ENCODE measurements around the gene FAM98B. TPM values are rescaled to one million over a fixed set of nuclear protein-coding genes. Genes with fewer than 3 reads are reported as not detected.

The FAM98B gene
- total and polyA plus RNA-seq, 2 of the 13 experiments (the other 11 are each of a cell fraction or from before 2014, with no cell fraction given) = 3.7 to 4.7 TPM

DNA sequence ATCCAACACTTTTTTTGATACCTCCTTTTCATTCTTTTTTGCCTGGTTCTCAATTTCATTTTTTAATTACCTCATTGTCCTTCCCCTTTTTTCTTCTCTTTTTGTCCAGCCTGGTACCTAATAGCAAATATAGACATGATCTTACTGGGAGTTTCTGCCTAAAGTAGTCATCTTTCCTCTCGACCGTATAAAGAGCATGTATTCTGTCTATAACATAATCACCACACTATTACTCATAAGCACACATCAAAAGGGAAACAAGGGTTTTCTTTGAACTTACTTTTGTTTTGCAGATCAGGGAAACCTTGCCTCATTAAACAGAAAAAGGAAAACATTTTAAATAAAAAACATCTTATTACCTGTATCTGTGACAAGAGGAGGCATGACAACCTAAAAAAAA is 33.0 kb downstream of the FAM98B start (continued):
- TF ChIP-seq NFE2 (CRISPR knock-in tag; IDR thresholded peaks at IDR 0.05) (no peak), SALL2 (CRISPR knock-in tag; IDR thresholded peaks at IDR 0.05) (no peak), CEBPG (CRISPR knock-in tag; IDR thresholded peaks at IDR 0.05) (no peak), ZNF775 (CRISPR knock-in tag; IDR thresholded peaks at IDR 0.05; ENCODE audit: borderline replicate concordance) (no peak)
- TF ChIP-seq, protein P1, sequence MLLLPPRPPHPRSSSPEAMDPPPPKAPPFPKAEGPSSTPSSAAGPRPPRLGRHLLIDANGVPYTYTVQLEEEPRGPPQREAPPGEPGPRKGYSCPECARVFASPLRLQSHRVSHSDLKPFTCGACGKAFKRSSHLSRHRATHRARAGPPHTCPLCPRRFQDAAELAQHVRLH (CRISPR knock-in tag; IDR thresholded peaks at IDR 0.05; ENCODE audit: borderline replicate concordance, low read depth) = no peak

DNA sequence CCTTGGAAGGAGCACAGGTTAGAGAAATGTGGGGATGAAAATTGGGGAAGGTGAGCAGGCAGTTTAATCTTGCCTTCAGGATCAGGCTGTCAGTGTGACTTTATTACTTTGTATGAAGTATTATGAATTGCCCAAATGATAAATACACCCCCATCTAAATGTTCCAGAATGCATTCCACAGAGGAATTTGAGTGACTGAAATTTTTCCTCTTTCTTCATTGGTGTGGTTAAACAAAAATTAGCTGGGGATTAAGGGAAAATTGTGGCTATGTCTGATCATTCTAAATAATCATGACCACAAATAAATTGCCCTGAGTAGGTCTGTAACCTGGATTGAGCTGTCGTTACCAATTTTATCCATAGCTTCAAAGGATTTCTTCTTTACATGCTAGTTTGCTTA is 33.5 kb downstream of the FAM98B start:
- Histone ChIP-seq H3K27ac (ENCODE audit: extremely low read length, insufficient read depth, low read length) (no peak overlapping the region), H3K4me1 (ENCODE audit: insufficient read depth, low read length) (no peaks in the 10 kb centered on the region), H4K20me1 (ENCODE audit: insufficient read depth, low read length) (no peaks in the 10 kb centered on the region), H3K36me3 (replicated peaks in 1 of 2; ENCODE audit: control insufficient read depth in 1 of 2, insufficient read depth in 2 of 2, low read length in 2 of 2) (no peaks in the 10 kb centered on the region; a peak in 1 of 5 replicates), H3K9ac (ENCODE audit: insufficient read depth, low read depth, low read length) (no peak overlapping the region), H2AFZ (ENCODE audit: low read length) (no peak overlapping the region), H3K4me3 (replicated peaks in 1 of 3; ENCODE audit: insufficient read depth in 1 of 3, low read depth in 2 of 3, low read length in 3 of 3) (no peak overlapping the region), H3K27me3 (ENCODE audit: control insufficient read depth in 1 of 2, insufficient read depth in 2 of 2, low read length in 2 of 2) (no peaks in the 10 kb centered on the region), H3K4me2 (ENCODE audit: low read depth, low read length) (no peak overlapping the region), H3K79me2 (ENCODE audit: insufficient read depth, low read length) (no peaks in the 10 kb centered on the region), H3K9me3 (ENCODE audit: low read length) (no peaks in the 10 kb centered on the region)
- ChIA-PET CTCF (ENCODE audit: low intra/inter-chr PET ratio, low total read pairs) (no interaction called here), POLR2A (no interaction called here)
- FAIRE-seq = no peak
- ATAC-seq = no peak
- in situ Hi-C loops (cut with HindIII; ENCODE audit: extremely low pct_ligation_motif_present, low pct_unique_long_range_greater_than_20kb) (no loop called here), intact Hi-C loops (cut with micrococcal nuclease; ENCODE audit: unreplicated experiment) (no loop called here)
- WGBS (ENCODE audit: low lambda C conversion rate) = 94% methylated on average over 1 of the region's 1 CpG
- BruUV-seq (replicated peaks) = no TSS peak
- TF ChIP-seq HOXA3 (CRISPR knock-in tag; IDR thresholded peaks at IDR 0.05) (no peak), ZNF20 (CRISPR knock-in tag; IDR thresholded peaks at IDR 0.05) (no peak), RELA (CRISPR knock-in tag; IDR thresholded peaks at IDR 0.05) (no peak), HNRNPUL1 (IDR thresholded peaks at IDR 0.05; ENCODE audit: low read depth, low read length) (no peak), AGO1 (IDR thresholded peaks at IDR 0.05; ENCODE audit: low read depth, low read length, poor library complexity, severe bottlenecking) (no peak), DR1 (CRISPR knock-in tag; IDR thresholded peaks at IDR 0.05) (no peak), ZNF354B (CRISPR knock-in tag; IDR thresholded peaks at IDR 0.05) (no peak), ZNF607 (CRISPR knock-in tag; IDR thresholded peaks at IDR 0.05; ENCODE audit: borderline replicate concordance) (no peak), NR2F6 (IDR thresholded peaks at IDR 0.05) (no peak), NR2F6 (CRISPR knock-in tag; IDR thresholded peaks at IDR 0.05) (no peak), ATRX (CRISPR knock-in tag; IDR thresholded peaks at IDR 0.05; ENCODE audit: borderline replicate concordance) (no peak), TEAD2 (CRISPR knock-in tag; IDR thresholded peaks at IDR 0.05) (no peak)
- TF ChIP-seq, protein P2, sequence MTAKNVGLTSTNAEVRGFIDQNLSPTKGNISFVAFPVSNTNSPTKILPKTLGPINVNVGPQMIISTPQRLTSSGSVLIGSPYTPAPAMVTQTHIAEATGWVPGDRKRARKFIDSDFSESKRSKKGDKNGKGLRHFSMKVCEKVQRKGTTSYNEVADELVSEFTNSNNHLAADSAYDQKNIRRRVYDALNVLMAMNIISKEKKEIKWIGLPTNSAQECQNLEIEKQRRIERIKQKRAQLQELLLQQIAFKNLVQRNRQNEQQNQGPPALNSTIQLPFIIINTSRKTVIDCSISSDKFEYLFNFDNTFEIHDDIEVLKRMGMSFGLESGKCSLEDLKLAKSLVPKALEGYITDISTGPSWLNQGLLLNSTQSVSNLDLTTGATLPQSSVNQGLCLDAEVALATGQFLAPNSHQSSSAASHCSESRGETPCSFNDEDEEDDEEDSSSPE (CRISPR knock-in tag; IDR thresholded peaks at IDR 0.05) = no peak
- DNase-seq (ENCODE audit: low spot score) = no peak
